Occipital lobe (tissue), 2 donors: ENCODE data around the gene TUBAL3. TPM values are rescaled to one million over a fixed set of nuclear protein-coding genes. Genes with fewer than 3 reads are reported as not detected.
"Not testable (repeated sequence)": the region's sequence is repeated elsewhere in the genome, so short reads cannot be mapped to it uniquely, and the experiment has no call there.

ENCODE experiments used
- DNase-seq: peaks from one replicate; lab custom pipeline; 2025; lab: John Stamatoyannopoulos, UW
- total RNA-seq: library from RNA; depleted of rRNA; stranded (reverse); fragments of >200 nt; gene quantifications from one replicate; pipeline ENCODE4 v1.2.3, GENCODE V29; 2014

The TUBAL3 gene
- total RNA-seq, 1 donor from 2014 or later: not detected

DNA sequence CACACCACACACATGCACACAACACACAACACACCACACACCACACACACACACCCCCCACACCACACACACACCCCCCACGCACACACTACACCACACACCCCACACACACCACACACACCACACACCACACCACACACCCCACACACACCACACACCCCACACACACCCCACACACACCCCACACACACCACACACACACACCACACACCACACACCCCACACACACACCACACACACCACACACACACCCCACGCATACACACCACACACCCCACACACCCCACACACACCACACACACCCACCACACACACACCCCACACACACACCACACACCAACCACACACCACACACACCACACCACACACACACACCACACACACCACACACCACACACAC is 23.4 kb downstream of the TUBAL3 start:
- no peak for DNase-seq

DNA sequence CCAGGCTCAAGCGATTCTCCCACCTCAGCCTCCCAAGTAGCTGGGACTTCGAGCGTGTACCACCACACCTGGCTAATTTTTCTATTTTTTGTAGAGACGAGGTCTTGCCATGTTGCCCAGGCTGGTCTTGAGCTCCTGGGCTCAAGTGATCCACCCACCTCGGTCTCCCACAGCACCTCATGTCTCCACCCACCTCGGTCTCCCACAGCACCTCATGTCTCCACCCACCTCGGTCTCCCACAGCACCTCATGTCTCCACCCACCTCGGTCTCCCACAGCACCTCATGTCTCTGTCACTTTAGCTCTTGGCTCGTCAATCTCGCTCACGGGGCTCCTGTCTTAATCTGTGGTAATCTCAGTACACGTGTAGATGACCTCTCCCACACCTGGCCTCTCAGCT is 24.2 kb downstream of the TUBAL3 start:
- not testable (repeated sequence) for DNase-seq

GRCh38 chr10:5379202-5379601 is 25.4 kb downstream of the TUBAL3 start:
- not testable (repeated sequence) for DNase-seq

- no peak for DNase-seq
Measured at GRCh38 chr10:5376450-5376849, 28.2 kb downstream of the TUBAL3 start.

DNA sequence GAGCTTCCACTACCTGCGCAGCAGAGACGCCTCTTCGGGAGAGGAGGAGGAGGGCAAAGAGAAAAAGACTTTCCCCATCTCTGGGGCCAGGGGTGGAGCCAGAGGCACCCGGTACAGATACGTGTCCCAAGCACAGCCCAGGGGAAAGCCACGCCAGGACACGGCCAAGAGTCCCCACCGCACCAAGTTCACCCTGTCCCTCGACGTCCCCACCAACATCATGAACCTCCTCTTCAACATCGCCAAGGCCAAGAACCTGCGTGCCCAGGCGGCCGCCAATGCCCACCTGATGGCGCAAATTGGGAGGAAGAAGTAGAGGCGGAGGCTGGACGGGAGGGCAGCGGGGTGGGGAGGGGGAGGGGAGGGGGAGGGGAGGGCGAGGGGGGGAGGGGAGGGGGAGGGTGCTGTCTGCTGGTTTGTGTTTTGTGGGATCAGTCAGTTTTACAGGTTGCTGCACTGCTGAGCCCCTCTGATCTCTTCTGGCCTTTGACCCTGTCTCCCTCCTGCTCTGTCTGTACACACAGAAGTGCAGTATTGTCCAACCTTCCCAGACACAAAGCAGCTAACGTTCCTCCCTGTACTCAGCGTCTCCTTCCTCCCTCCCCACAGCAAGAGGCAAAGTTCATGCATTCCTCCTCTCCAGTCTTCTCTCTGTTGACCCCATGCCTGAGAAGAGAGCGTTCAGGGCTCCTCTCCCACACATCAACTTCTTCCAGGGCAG is 30.6 kb downstream of the TUBAL3 start:
- DNase-seq: no peak

DNA sequence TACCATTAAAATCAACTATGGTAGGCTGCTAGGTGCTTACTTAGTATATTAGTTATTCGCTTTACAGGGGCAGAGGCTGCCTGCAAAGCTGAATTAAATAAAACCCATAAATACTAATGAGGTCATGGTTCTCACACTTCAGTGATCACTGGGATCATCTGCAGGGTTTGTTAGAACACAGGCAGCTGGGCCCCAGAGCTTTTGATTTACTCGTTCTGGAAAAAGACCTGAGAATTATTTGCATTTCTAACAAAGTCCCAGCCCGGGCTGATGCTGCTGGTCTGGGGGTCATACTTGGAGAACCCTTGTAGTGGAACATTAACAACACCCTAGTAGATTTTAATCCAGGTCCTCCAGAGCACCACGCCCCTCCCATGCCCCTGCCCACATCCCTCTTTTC is 31.3 kb downstream of the TUBAL3 start:
- DNase-seq: no peak

DNA sequence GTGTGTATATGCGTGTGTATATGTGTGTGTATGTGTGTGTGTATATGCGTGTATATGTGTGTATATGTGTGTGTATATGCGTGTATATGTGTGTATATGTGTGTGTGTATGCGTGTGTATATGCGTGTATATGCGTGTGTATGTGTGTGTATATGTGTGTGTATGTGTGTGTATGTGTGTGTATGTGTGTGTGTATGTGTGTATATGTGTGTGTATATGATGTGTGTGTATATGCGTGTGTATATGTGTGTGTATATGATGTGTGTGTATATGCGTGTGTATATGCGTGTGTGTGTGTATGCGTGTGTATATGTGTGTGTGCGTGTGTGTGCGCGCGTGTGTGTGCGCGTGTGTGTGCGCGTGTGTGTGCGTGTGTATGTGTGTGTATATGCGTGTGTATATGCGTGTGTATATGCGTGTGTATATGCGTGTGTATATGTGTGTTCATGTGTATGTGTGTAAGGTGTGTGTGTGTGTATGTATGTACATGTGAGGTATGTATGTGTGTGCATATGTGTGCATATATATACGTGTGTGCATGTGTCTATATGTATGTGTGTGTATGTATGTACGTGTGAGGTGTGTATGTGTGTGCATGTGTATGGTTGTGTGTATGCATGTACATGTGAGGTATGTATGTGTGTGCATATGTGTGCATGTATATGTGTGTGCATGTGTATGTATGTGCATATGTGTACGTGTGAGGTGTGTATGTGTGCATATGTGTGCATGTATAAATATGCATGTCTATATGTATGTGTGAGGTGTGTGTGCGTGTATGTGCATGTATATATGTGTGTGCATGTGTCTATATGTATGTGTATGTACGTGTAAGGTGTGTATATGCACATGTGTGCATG is 33.9 kb downstream of the TUBAL3 start:
- DNase-seq: no peak

GRCh38 chr10:5369362-5370158 is 35.1 kb downstream of the TUBAL3 start:
- DNase-seq: no peak

- no peak for DNase-seq
Measured at GRCh38 chr10:5365928-5366327, 38.7 kb downstream of the TUBAL3 start.

GRCh38 chr10:5364890-5365338 is 39.7 kb downstream of the TUBAL3 start, which contains the start of gene UCN3:
Gene UCN3, plus strand, starts transcription at chr10:5364966. Its CDS starts 8,755 bp downstream, at chr10:5373721.
- no peak for DNase-seq

- DNase-seq: no peak
Measured at GRCh38 chr10:5364374-5364773, 40.3 kb downstream of the TUBAL3 start.

- DNase-seq: no peak
Measured at GRCh38 chr10:5362873-5363272, 41.8 kb downstream of the TUBAL3 start.

GRCh38 chr10:5361966-5362365 is 42.7 kb downstream of the TUBAL3 start:
- DNase-seq: no peak

GRCh38 chr10:5360318-5360915 is 44.2 kb downstream of the TUBAL3 start:
- no peak for DNase-seq

DNA sequence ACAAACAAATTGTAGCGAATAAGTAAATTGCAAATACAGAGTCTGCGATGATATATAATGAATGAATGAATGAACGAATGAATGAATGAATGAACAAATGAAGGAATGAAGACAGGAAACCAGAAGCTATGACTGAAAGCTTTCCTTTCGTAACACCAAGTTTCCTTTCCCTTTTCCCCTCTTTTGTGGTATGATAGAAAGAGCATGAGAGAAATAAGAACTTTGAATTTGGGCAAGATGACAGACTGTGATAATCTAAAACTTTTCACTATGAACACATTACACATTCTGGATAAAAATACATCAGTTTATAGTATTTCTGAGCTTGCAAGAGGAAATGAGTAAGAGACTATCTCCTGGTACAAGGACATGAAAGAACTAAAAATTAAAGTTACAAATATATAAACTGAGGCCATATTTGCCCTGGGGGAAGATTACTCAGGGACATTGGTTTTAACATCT is 48.3 kb downstream of the TUBAL3 start:
- no peak for DNase-seq

DNA sequence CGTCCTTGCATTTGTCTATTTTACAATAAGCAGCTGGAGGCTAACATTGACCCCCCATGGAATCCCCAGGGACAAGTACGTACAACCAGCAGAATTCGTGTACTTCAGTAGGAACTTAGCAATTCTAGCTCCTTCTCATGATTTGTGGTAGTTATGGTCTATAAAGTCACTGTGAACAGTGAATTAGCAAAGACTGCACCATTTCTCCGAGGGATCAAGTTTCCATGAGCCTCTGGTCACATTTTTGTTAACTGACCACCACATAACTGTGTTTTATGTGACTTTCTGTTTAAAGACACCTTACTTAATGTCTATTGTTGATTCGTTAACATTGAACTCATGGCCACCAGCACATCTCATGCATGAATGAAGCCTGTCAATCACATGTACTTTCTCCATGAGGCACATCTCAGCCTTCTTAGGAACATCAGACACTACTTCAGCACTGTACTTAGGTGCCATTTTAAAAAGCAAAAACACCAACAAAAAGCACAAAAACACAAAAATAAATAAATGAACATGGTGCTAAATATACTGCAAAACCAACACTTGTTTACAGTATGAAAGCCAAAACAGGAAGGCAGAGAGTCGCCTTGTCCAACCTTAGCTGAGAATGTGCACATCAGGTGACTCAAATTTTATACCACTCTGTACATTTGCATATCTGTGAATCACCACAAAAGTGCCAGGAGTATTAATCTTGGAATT is 48.9 kb downstream of the TUBAL3 start:
- no peak for DNase-seq

DNA sequence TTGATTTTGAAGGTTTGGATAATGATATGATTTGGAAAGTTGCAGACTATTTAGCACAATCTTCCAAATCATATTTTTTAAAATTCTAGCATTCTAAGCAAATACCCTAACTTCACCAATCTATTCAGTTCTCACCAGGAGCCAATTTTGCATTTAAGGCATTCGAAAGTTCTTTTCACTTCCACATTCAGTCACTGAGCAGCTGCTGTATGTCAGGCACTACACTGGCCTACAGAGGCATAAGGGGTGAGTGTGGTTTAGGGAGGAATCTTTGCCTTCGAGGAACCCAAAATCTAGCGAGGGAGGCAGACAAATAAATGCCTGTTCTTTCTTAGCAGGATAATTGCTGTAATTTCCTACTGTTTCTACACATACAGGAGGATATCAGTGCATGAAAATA is 50.6 kb downstream of the TUBAL3 start:
- DNase-seq: no peak

DNA sequence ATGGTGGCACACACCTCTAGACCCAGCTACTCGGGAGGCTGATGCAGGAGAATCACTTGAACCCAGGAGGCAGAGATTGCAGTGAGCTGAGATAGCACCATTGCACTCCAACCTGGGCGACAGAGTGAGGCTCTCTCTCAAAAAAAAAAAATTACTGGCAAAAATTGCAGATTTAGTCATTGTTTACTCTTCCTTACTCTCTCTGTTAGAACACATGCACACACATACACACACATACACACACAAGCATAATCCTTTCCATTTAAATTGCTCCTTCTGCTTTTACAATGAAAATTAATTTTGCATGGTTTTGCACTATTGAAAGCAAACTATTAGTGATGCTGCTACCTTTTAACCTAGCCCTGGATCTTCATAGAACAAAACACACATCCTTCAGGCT is 55.3 kb downstream of the TUBAL3 start:
- DNase-seq: no peak

DNA sequence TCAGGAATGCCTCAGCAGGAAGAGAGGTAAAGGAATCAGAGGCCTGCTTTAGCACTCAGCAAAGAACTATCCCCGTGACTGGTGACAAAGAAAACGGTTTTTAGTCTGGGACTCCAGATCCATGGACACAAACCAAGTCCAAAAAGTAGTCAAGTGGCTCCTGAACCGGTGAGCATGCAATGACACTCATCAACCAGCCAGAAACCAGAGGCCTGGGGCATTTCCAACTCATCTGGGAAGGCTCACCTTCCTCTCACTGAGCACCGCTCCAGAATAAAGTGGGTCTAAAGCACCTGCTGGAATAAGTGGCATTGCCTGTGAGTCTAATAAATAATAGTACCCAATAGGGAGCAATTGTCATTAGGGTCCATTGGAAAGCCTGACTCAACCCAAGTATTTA is 57.7 kb downstream of the TUBAL3 start:
- DNase-seq: no peak

DNA sequence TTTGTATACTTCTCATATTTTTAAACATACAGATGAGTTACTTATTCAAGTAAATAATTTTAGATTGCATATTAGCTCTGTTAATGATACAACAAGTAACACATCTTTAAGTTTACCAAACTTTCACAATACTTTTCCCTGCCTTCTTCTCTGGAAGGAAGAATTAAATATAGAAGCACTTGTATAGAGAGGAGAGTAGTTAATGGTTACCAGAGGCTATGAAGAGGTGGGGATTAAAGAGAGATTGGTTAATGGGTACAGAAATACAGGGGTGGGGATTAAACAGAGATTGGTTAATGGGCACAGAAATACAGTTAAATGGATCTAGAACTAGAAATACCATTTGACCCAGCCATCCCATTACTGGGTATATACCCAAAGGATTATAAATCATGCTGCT is 59.9 kb downstream of the TUBAL3 start:
- no peak for DNase-seq

DNA sequence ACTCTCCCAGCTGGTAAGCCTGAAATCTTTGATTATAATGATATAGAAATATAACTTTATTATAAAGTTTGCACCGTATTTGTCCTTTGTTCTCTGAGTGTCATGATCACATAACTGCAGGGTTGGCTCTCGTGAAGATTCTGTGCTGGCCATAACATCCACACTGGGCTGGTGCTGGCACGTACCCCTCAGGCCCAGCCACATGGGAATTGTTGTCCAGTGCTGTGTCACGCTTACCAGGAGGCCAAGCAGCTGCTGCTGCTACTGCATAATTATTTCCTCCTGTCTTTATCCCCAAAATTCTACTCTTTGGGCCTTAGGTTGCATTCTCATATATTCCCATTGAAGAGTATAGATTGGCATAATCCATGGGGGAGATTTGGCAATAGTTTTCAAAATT is 60.6 kb downstream of the TUBAL3 start:
- DNase-seq: no peak
